Type B pancreatic cell (in vitro differentiated cells): Measurements from ENCODE around the gene CRHR1. TPM values are rescaled to one million over a fixed set of nuclear protein-coding genes. Genes with fewer than 3 reads are reported as not detected.

Experiments
- DNase-seq: peaks from one replicate; pipeline ENCODE4 v3.0.0; 2021; ENCODE audit warnings: mixed read lengths; ENCODE audit not compliant: unreplicated experiment; ENCODE audit errors: extremely low spot score
- H3K27ac Mint-ChIP-seq: 2 replicates; pipeline ENCODE4 v1.8.0; 2021; ENCODE audit warnings: mild to moderate bottlenecking, mixed read lengths
- H3K27me3 Mint-ChIP-seq: 2 replicates; pipeline ENCODE4 v1.8.0; 2021; ENCODE audit warnings: mixed read lengths
- H3K36me3 Mint-ChIP-seq: 2 replicates; pipeline ENCODE4 v1.8.0; 2021; ENCODE audit warnings: mixed read lengths
- H3K4me1 Mint-ChIP-seq: one replicate; pipeline ENCODE4 v1.8.0; 2021; ENCODE audit warnings: mixed read lengths; ENCODE audit not compliant: unreplicated experiment
- H3K4me3 Mint-ChIP-seq: 2 replicates; pipeline ENCODE4 v1.8.0; 2021; ENCODE audit warnings: mild to moderate bottlenecking, mixed read lengths
- H3K9me3 Mint-ChIP-seq: 2 replicates; pipeline ENCODE4 v1.8.0; 2021; ENCODE audit warnings: mixed read lengths
- CTCF ChIP-seq: fragments of 200-600 bp; sonication (generic); conservative IDR thresholded peaks from 2 replicates; pipeline ENCODE4 v1.5.0; 2021; ENCODE audit warnings: antibody characterized with exemption, mild to moderate bottlenecking
- total RNA-seq: library from RNA; stranded (reverse); gene quantifications from 2 replicates; pipeline ENCODE4 v1.2.1, GENCODE V29; 2021; ENCODE audit warnings: low replicate concordance

Gene CRHR1
- total RNA-seq, 1 donor from 2014 or later = 0.43 TPM

- DNase-seq = no peak
- Mint-ChIP-seq H3K4me1 (no peaks in the 10 kb centered on the region), H3K36me3 (no peaks in the 10 kb centered on the region), H3K27me3 (peaks cover 84% of the 10 kb centered on the region), H3K4me3 (no peak overlapping the region), H3K27ac (no peak overlapping the region), H3K9me3 (no peaks in the 10 kb centered on the region)
- no peak for TF ChIP-seq CTCF
Observed at GRCh38 chr17:45780921-45781320, 3.2 kb upstream of the CRHR1 start.

GRCh38 chr17:45782889-45783592 lies 1.1 kb upstream of the CRHR1 start:
- H3K4me3 Mint-ChIP-seq = peak overlapping the region; percentile 87
- peaks cover 83% of the 10 kb centered on the region for H3K27me3 Mint-ChIP-seq
- TF ChIP-seq CTCF = peak; percentile 95
- DNase-seq = peak; percentile 79
- H3K4me1 Mint-ChIP-seq = no peaks in the 10 kb centered on the region
- H3K27ac Mint-ChIP-seq = no peak overlapping the region
- H3K36me3 Mint-ChIP-seq = no peaks in the 10 kb centered on the region
- H3K9me3 Mint-ChIP-seq = no peaks in the 10 kb centered on the region

GRCh38 chr17:45783593-45784292 lies 377 bp upstream of the CRHR1 start:
- no peaks in the 10 kb centered on the region for H3K9me3 Mint-ChIP-seq
- H3K36me3 Mint-ChIP-seq = no peaks in the 10 kb centered on the region
- peak overlapping the region; percentile 87 for H3K4me3 Mint-ChIP-seq
- no peak overlapping the region for H3K27ac Mint-ChIP-seq
- no peak for DNase-seq
- peaks cover 83% of the 10 kb centered on the region for H3K27me3 Mint-ChIP-seq
- no peaks in the 10 kb centered on the region for H3K4me1 Mint-ChIP-seq
- TF ChIP-seq CTCF = no peak

- H3K4me3 Mint-ChIP-seq = peak overlapping the region; percentile 83
- no peak overlapping the region for H3K27ac Mint-ChIP-seq
- H3K27me3 Mint-ChIP-seq = peaks cover 84% of the 10 kb centered on the region
- TF ChIP-seq CTCF = no peak
- no peaks in the 10 kb centered on the region for H3K9me3 Mint-ChIP-seq
- DNase-seq = no peak
- H3K4me1 Mint-ChIP-seq = no peaks in the 10 kb centered on the region
- H3K36me3 Mint-ChIP-seq = no peaks in the 10 kb centered on the region
Observed at GRCh38 chr17:45784741-45785479, 790 bp downstream of the CRHR1 start.

- Mint-ChIP-seq H3K27me3 (peaks cover 85% of the 10 kb centered on the region), H3K4me3 (peak overlapping the region; percentile 50), H3K9me3 (no peaks in the 10 kb centered on the region), H3K4me1 (no peaks in the 10 kb centered on the region), H3K36me3 (no peaks in the 10 kb centered on the region), H3K27ac (no peak overlapping the region)
- no peak for TF ChIP-seq CTCF
- no peak for DNase-seq
Observed at GRCh38 chr17:45785480-45786193, 1.5 kb downstream of the CRHR1 start.
